ENCODE data around the gene PHLPP1. TPM values are rescaled to one million over a fixed set of nuclear protein-coding genes. Genes with fewer than 3 reads are reported as not detected.
A peak's percentile ranks its signal among the peaks of the same experiment; 100 is the strongest.

The PHLPP1 gene
- total and polyA plus RNA-seq, 2 of the 13 experiments (the other 11 are each of a cell fraction or from before 2014, with no cell fraction given) = 9.8 to 18.5 TPM

GRCh38 chr18:62741118-62741566 lies 25.8 kb downstream of the PHLPP1 start (continued):
- no peak for TF ChIP-seq ZC3H13 (CRISPR knock-in tag; IDR thresholded peaks at IDR 0.05)
- peak; percentile 88 for TF ChIP-seq JUND (CRISPR knock-in tag; IDR thresholded peaks at IDR 0.05)
- peak; percentile 45 for TF ChIP-seq SAP130 (CRISPR knock-in tag; IDR thresholded peaks at IDR 0.05; ENCODE audit: low read depth)
- no peak for TF ChIP-seq ZNF703 (CRISPR knock-in tag; IDR thresholded peaks at IDR 0.05; ENCODE audit: borderline replicate concordance)
- peak in 1 of 2 experiments; percentile 9; a peak in 1 of 4 replicates for TF ChIP-seq MAFK (conservative IDR thresholded peaks at IDR 0.05 in 1 of 2, IDR thresholded peaks at IDR 0.05 in 1 of 2; ENCODE audit: low read length in 2 of 2)
- no peak for TF ChIP-seq REL (CRISPR knock-in tag; conservative IDR thresholded peaks at IDR 0.05)
- peak; percentile 28; the same call in 1 of the 2 replicates for TF ChIP-seq ZNF12 (CRISPR knock-in tag; IDR thresholded peaks at IDR 0.05)
- no peak for TF ChIP-seq SKI (IDR thresholded peaks at IDR 0.05; ENCODE audit: partially characterized antibody)
- TF ChIP-seq HNRNPK (IDR thresholded peaks at IDR 0.05; ENCODE audit: low read depth, low read length, poor library complexity, severe bottlenecking) = no peak
- no peak for TF ChIP-seq NFIB (CRISPR knock-in tag; IDR thresholded peaks at IDR 0.05; ENCODE audit: borderline replicate concordance)
- TF ChIP-seq XRCC5 (optimal IDR thresholded peaks at IDR 0.05; ENCODE audit: low read length) = peak; percentile 31
- no peak for TF ChIP-seq ZBTB2 (CRISPR knock-in tag; IDR thresholded peaks at IDR 0.05; ENCODE audit: low read depth)
- TF ChIP-seq, protein P1, sequence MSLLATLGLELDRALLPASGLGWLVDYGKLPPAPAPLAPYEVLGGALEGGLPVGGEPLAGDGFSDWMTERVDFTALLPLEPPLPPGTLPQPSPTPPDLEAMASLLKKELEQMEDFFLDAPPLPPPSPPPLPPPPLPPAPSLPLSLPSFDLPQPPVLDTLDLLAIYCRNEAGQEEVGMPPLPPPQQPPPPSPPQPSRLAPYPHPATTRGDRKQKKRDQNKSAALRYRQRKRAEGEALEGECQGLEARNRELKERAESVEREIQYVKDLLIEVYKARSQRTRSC (CRISPR knock-in tag; IDR thresholded peaks at IDR 0.05; ENCODE audit: low read depth) = no peak
- TF ChIP-seq HDAC1 (CRISPR knock-in tag; IDR thresholded peaks at IDR 0.05) = peak; percentile 20; the same call in 1 of the 2 replicates
- peak; percentile 52; the same call in 1 of the 2 replicates for TF ChIP-seq SOX5 (CRISPR knock-in tag; IDR thresholded peaks at IDR 0.05; ENCODE audit: borderline replicate concordance)
- peak; percentile 60 for TF ChIP-seq HDAC2 (CRISPR knock-in tag; IDR thresholded peaks at IDR 0.05)
- TF ChIP-seq PATZ1 (CRISPR knock-in tag; IDR thresholded peaks at IDR 0.05) = peak; percentile 35; the same call in 1 of the 2 replicates
- no peak for TF ChIP-seq ZNF510 (CRISPR knock-in tag; IDR thresholded peaks at IDR 0.05; ENCODE audit: low read depth)
- TF ChIP-seq ASH2L (IDR thresholded peaks at IDR 0.05; ENCODE audit: insufficient read length, low read depth, low read length) = peak; percentile 87
- no peak for TF ChIP-seq ZSCAN21 (CRISPR knock-in tag; IDR thresholded peaks at IDR 0.05; ENCODE audit: borderline replicate concordance)
- no peak for TF ChIP-seq ZNF670 (CRISPR knock-in tag; IDR thresholded peaks at IDR 0.05; ENCODE audit: borderline replicate concordance)
- TF ChIP-seq ZNF609 (CRISPR knock-in tag; IDR thresholded peaks at IDR 0.05; ENCODE audit: borderline replicate concordance) = peak; percentile 68; the same call in 1 of the 2 replicates
